Prostate gland (tissue), 2 donors: ENCODE measurements around the gene PLXNB3.

Experiments
- CTCF ChIP-seq, 4 experiments: fragments of 200-600 bp in 2 of 4; fragments of 450-650 bp in 2 of 4; sonication (generic) in 2 of 4; IDR thresholded peaks; 1 replicate in 3 of 4; 2 replicates in 1 of 4; pipeline ENCODE4 v1.5.1; 2016 to 2019; ENCODE audit warnings: antibody characterized with exemption in 4 of 4, mild to moderate bottlenecking in 2 of 4, moderate library complexity in 2 of 4
- POLR2A ChIP-seq: fragments of 450-650 bp; IDR thresholded peaks from one replicate; pipeline ENCODE4 v1.6.1; 2016; ENCODE audit warnings: antibody characterized with exemption, mild to moderate bottlenecking

DNA sequence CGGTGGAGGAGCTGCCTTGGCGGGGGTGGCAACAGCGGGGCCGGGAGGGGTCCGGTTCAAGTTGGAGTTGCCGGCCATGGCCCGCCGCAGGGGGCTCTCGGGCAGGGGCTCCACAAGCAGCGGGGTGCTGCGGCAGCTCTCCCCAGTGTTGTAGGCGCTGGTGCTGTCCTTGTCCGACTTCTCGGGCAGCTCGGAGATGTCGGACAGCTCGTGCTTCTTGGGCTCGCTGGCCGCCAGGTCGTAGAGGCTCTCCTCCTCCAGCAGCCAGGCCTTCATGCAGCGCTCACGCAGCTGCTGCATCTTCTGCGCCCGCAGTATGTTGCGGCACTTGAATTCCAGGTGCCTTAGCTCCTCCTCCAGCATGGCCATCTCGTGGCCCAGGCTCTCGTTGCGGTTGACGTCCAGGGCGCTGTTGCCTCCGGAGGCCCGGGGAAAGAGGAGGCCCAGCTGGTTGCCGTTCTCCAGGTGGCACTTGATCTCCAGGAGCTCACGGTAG, 40.1 kb downstream of the PLXNB3 start:
- no peak for TF ChIP-seq CTCF (IDR thresholded peaks at IDR 0.05)
- TF ChIP-seq POLR2A: no peak
